ENCODE measurements around the gene USP25.

- no peak for TF ChIP-seq EZH2 (IDR thresholded peaks at IDR 0.05; ENCODE audit: low read depth, unreplicated experiment)
- no peak for TF ChIP-seq CTCF (conservative IDR thresholded peaks at IDR 0.05; ENCODE audit: low read depth in 2 of 2)
These were observed 178.4 kb downstream of the USP25 start for GRCh38 chr21:15908187-15908586.

Data from GM23338 (cell line).